Measurements from ENCODE around the gene NTSR1.

DNA sequence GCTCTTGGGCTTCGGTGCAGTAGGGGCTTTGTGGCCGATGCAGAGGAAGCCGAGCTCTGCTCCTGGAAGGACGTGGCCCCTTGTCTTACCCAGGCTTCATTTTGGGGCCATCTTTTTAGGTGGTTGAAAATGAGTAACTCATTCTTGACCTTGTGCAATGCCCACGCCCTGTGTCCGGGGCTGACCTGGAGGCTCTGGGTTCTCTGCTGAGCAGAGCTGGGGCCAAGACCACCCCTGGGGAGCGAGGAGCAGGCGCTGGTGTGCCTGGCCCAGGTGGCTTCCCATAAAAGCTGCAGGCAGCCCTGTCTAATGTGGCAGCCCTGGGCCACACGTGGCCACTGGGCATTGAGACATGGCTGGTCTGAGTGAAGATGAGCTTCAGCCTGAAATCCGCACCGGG is 25.7 kb downstream of the NTSR1 start:
- TF ChIP-seq, protein P1, sequence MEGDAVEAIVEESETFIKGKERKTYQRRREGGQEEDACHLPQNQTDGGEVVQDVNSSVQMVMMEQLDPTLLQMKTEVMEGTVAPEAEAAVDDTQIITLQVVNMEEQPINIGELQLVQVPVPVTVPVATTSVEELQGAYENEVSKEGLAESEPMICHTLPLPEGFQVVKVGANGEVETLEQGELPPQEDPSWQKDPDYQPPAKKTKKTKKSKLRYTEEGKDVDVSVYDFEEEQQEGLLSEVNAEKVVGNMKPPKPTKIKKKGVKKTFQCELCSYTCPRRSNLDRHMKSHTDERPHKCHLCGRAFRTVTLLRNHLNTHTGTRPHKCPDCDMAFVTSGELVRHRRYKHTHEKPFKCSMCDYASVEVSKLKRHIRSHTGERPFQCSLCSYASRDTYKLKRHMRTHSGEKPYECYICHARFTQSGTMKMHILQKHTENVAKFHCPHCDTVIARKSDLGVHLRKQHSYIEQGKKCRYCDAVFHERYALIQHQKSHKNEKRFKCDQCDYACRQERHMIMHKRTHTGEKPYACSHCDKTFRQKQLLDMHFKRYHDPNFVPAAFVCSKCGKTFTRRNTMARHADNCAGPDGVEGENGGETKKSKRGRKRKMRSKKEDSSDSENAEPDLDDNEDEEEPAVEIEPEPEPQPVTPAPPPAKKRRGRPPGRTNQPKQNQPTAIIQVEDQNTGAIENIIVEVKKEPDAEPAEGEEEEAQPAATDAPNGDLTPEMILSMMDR (IDR thresholded peaks at IDR 0.05; ENCODE audit: insufficient read depth, low read length) = no peak
- TF ChIP-seq, protein P2, sequence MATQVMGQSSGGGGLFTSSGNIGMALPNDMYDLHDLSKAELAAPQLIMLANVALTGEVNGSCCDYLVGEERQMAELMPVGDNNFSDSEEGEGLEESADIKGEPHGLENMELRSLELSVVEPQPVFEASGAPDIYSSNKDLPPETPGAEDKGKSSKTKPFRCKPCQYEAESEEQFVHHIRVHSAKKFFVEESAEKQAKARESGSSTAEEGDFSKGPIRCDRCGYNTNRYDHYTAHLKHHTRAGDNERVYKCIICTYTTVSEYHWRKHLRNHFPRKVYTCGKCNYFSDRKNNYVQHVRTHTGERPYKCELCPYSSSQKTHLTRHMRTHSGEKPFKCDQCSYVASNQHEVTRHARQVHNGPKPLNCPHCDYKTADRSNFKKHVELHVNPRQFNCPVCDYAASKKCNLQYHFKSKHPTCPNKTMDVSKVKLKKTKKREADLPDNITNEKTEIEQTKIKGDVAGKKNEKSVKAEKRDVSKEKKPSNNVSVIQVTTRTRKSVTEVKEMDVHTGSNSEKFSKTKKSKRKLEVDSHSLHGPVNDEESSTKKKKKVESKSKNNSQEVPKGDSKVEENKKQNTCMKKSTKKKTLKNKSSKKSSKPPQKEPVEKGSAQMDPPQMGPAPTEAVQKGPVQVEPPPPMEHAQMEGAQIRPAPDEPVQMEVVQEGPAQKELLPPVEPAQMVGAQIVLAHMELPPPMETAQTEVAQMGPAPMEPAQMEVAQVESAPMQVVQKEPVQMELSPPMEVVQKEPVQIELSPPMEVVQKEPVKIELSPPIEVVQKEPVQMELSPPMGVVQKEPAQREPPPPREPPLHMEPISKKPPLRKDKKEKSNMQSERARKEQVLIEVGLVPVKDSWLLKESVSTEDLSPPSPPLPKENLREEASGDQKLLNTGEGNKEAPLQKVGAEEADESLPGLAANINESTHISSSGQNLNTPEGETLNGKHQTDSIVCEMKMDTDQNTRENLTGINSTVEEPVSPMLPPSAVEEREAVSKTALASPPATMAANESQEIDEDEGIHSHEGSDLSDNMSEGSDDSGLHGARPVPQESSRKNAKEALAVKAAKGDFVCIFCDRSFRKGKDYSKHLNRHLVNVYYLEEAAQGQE (IDR thresholded peaks at IDR 0.05; ENCODE audit: insufficient replicate concordance, low read depth) = no peak
